Endothelial cell of umbilical vein (primary cell): ENCODE data around the gene ARHGAP15. TPM values are rescaled to one million over a fixed set of nuclear protein-coding genes. Genes with fewer than 3 reads are reported as not detected.

Experiments used
- BruUV-seq: library from RNA; stranded (reverse); fragments of 400-500 nt; replicated peaks from 2 replicates; lab custom pipeline; 2021; lab: Mats Ljungman, UMichigan
- CTCF ChIA-PET: fragments of 300-600, 350-600 bp; sonication (Branson Sonifier 250); formaldehyde crosslinking; loops from one replicate; lab custom pipeline; 2021; ENCODE audit warnings: antibody characterized with exemption, inconsistent platforms; lab: Charles Lee
- POLR2A ChIA-PET: fragments of 300-600, 350-600 bp; sonication (Branson Sonifier 250); formaldehyde crosslinking; loops from one replicate; lab custom pipeline; 2021; ENCODE audit warnings: antibody characterized with exemption, inconsistent platforms; lab: Charles Lee
- DNase-seq: peaks from one replicate; pipeline ENCODE4 v3.0.0-alpha.2; 2011; ENCODE audit warnings: low read depth, low spot score
- FAIRE-seq: peaks from 2 replicates; lab custom pipeline; 2011; peaks lifted over from hg19 to GRCh38; lab: Jason Lieb, UNC
- H2AFZ ChIP-seq: 2 replicates; pipeline ENCODE4 v1.6.0; 2012; ENCODE audit warnings: low read depth, low read length, control low read depth, inconsistent platforms
- H3K27ac ChIP-seq: 2 replicates; pipeline ENCODE4 v1.5.1; 2011; ENCODE audit warnings: low read depth, mild to moderate bottlenecking, control low read depth, low read length, moderate library complexity; ENCODE audit not compliant: insufficient read depth
- H3K27me3 ChIP-seq, 2 experiments: 2 replicates each; pipeline versions ENCODE4 v1.6.0 to v1.6.1; 2011; ENCODE audit warnings: low read length in 2 of 2, mixed read lengths in 1 of 2; ENCODE audit not compliant: control insufficient read depth in 2 of 2, insufficient read depth in 2 of 2
- H3K36me3 ChIP-seq, 2 experiments: 2 replicates in 1 of 2; 3 replicates in 1 of 2; pipeline ENCODE4 v1.5.1; 2011; ENCODE audit warnings: low read length in 2 of 2, mild to moderate bottlenecking in 1 of 2, moderate library complexity in 1 of 2; ENCODE audit not compliant: control insufficient read depth in 2 of 2, insufficient read depth in 2 of 2; ENCODE audit errors: extremely low read depth in 1 of 2
- H3K4me1 ChIP-seq: 3 replicates; pipeline ENCODE4 v1.5.1; 2011; ENCODE audit warnings: mild to moderate bottlenecking, low read length; ENCODE audit not compliant: control insufficient read depth, insufficient read depth; ENCODE audit errors: extremely low read depth
- H3K4me2 ChIP-seq: 2 replicates; pipeline ENCODE4 v1.6.1; 2011; ENCODE audit warnings: low read length, control low read depth, mixed read lengths; ENCODE audit not compliant: insufficient read depth
- H3K4me3 ChIP-seq, 3 experiments: fragments of 200-600 bp in 1 of 3; sonication (generic), shearing (Covaris generic) in 1 of 3; replicated peaks in 1 of 3; 2 replicates each; pipeline ENCODE4 v1.5.1; 2011 to 2016; ENCODE audit warnings: control low read depth in 3 of 3, low read length in 3 of 3, mild to moderate bottlenecking in 2 of 3, inconsistent platforms in 1 of 3, low read depth in 1 of 3, moderate library complexity in 1 of 3; ENCODE audit not compliant: insufficient read depth in 1 of 3
- H3K79me2 ChIP-seq: 2 replicates; pipeline ENCODE4 v1.6.0; 2012; ENCODE audit warnings: low read length, inconsistent platforms; ENCODE audit not compliant: control insufficient read depth, insufficient read depth
- H3K9ac ChIP-seq: replicated peaks from 2 replicates; pipeline ENCODE3; 2011; ENCODE audit warnings: low read length, control low read depth; ENCODE audit not compliant: insufficient read depth; ENCODE audit errors: extremely low read depth
- H3K9me1 ChIP-seq: replicated peaks from 3 replicates; pipeline ENCODE4 v1.6.0; 2011; ENCODE audit warnings: mild to moderate bottlenecking, low read length; ENCODE audit not compliant: control insufficient read depth, insufficient read depth; ENCODE audit errors: extremely low read depth
- H3K9me3 ChIP-seq: replicated peaks from 2 replicates; pipeline ENCODE4 v1.5.1; 2012; ENCODE audit warnings: low read length, inconsistent platforms; ENCODE audit not compliant: control insufficient read depth, insufficient read depth
- H4K20me1 ChIP-seq: replicated peaks from 2 replicates; pipeline ENCODE3; 2011; ENCODE audit warnings: mild to moderate bottlenecking, low read length; ENCODE audit not compliant: control insufficient read depth, insufficient read depth; ENCODE audit errors: extremely low read depth
- EZH2 ChIP-seq: IDR thresholded peaks from 2 replicates; pipeline ENCODE4 v1.6.1; 2012; ENCODE audit warnings: borderline replicate concordance, low read depth, mild to moderate bottlenecking, moderate library complexity, low read length, inconsistent platforms; ENCODE audit not compliant: severe bottlenecking
- FOS ChIP-seq: IDR thresholded peaks from 2 replicates; pipeline ENCODE4 v1.6.1; 2011; ENCODE audit warnings: mild to moderate bottlenecking, low read length, moderate library complexity, borderline replicate concordance; ENCODE audit not compliant: insufficient read depth
- JUN ChIP-seq: IDR thresholded peaks from 2 replicates; pipeline ENCODE4 v1.6.1; 2011; ENCODE audit warnings: borderline replicate concordance, low read depth; ENCODE audit not compliant: insufficient read length, insufficient read depth
- MYC ChIP-seq: IDR thresholded peaks from one replicate; pipeline ENCODE4 v1.6.1; 2011; ENCODE audit warnings: mild to moderate bottlenecking, low read depth, low read length
- POLR2A ChIP-seq: IDR thresholded peaks from 2 replicates; pipeline ENCODE4 v1.6.1; 2012; ENCODE audit warnings: low read depth, mild to moderate bottlenecking, control low read depth, low read length
- dilution Hi-C: fragments of 300-500 bp; cut with MboI; formaldehyde crosslinking; loops from one replicate; pipeline ENCODE4 v1.15.0; 2019; ENCODE audit warnings: low sequenced_read_pairs; ENCODE audit not compliant: extremely low pct_ligation_motif_present
- intact Hi-C: fragments of 100-400 bp; cut with micrococcal nuclease; formaldehyde crosslinking; loops from one replicate; pipeline ENCODE4 v1.10.0; 2022
- polyA plus RNA-seq, 4 experiments: library from polyadenylated mRNA; depleted of rRNA in 3 of 4; stranded (reverse) in 3 of 4; unstranded in 1 of 4; fragments of >200 nt; gene quantifications; 2 replicates each; pipeline versions ENCODE4 v1.2.1 to v1.2.3, GENCODE V29; 2011 to 2012; ENCODE audit warnings: missing spikeins in 1 of 4
- total RNA-seq: library from RNA; stranded (reverse); gene quantifications from 2 replicates; pipeline ENCODE4 v1.2.3, GENCODE V29; 2021

The ARHGAP15 gene
- total and polyA plus RNA-seq, 2 donors (not counting 3 experiments of a cell fraction or from before 2014, with no cell fraction given) = not detected

DNA sequence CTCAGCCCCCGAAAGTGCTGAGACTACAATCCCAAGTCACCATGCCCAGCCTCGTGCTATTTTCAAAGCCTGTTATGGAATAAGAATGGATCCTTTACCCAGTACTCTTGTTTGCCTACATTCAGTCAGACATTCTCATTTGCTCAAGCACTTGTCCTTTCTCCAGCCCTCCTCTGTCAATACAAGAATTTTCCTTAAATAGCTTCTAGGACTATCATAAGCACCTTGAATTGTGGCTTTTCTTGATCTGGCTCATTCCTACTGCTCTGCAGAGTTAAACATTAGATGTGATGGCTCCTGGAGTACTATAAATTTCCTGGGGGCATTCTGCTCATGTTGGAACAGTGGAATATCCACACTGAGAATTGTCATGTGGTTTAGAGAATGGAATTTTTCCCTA lies 506.1 kb downstream of the ARHGAP15 start:
- Histone ChIP-seq H3K9me1 (peaks cover 3% of the 10 kb centered on the region), H4K20me1 (no peaks in the 10 kb centered on the region), H3K36me3 (no peaks in the 10 kb centered on the region), H3K4me2 (no peak overlapping the region), H3K27ac (no peak overlapping the region), H3K9me3 (no peaks in the 10 kb centered on the region), H2AFZ (no peak overlapping the region), H3K79me2 (no peaks in the 10 kb centered on the region), H3K4me3 (no peak overlapping the region), H3K27me3 (no peaks in the 10 kb centered on the region), H3K4me1 (no peaks in the 10 kb centered on the region), H3K9ac (no peak overlapping the region)
- ChIA-PET CTCF (no interaction called here), POLR2A (no interaction called here)
- no peak for FAIRE-seq
- no peak for DNase-seq
- BruUV-seq = no TSS peak
- dilution Hi-C loops = no loop called here
- intact Hi-C loops = no loop called here
- TF ChIP-seq MYC = no peak
- no peak for TF ChIP-seq EZH2
- no peak for TF ChIP-seq FOS
- TF ChIP-seq POLR2A = no peak

DNA sequence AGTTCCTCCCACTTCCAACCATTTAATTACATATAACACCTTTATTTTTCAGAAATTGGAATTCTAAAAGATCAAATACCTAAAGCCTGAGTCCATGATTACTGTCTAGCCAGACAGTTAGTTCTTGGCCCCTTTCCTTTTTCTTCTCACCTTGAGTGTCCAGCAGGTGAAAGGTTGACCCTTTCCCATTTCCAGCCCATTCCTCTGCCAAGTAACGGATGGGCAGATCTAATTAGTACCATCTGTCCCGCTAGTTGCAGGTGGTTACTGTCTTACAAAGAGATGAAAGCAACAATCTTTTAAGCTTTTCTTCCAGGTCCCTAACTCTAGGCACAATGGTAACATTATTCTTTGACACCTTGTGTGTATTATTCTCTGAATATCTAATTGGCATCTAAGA lies 506.7 kb downstream of the ARHGAP15 start:
- FAIRE-seq (no peak), DNase-seq (no peak)
- intact Hi-C loops = no loop called here

More for the DNA sequence above, 506.7 kb downstream of the ARHGAP15 start:
- H3K4me3 ChIP-seq = no peak overlapping the region
- dilution Hi-C loops = no loop called here
- no peaks in the 10 kb centered on the region for H3K36me3 ChIP-seq
- no TSS peak for BruUV-seq
- no peaks in the 10 kb centered on the region for H3K9me3 ChIP-seq
- no peaks in the 10 kb centered on the region for H3K79me2 ChIP-seq
- H3K27ac ChIP-seq = no peak overlapping the region
- no peak for TF ChIP-seq FOS
- no peak for TF ChIP-seq MYC
- TF ChIP-seq JUN = no peak
- no peaks in the 10 kb centered on the region for H4K20me1 ChIP-seq
- CTCF ChIA-PET = no interaction called here
- H3K9ac ChIP-seq = no peak overlapping the region
- H3K27me3 ChIP-seq = no peaks in the 10 kb centered on the region
- POLR2A ChIA-PET = no interaction called here
- H3K4me1 ChIP-seq = no peaks in the 10 kb centered on the region
- no peak overlapping the region for H2AFZ ChIP-seq
- peaks cover 3% of the 10 kb centered on the region for H3K9me1 ChIP-seq
- H3K4me2 ChIP-seq = no peak overlapping the region
